HepG2 (cell line): ENCODE data around the gene NAGS. TPM values are rescaled to one million over a fixed set of nuclear protein-coding genes. Genes with fewer than 3 reads are reported as not detected.

ENCODE experiments used
- CBX5 ChIP-seq: sonication (generic); formaldehyde crosslinking; IDR thresholded peaks from 2 replicates; pipeline ENCODE4 v1.4.0; 2020; ENCODE audit warnings: missing genetic modification reagents, borderline replicate concordance
- DPF2 ChIP-seq: sonication (generic); formaldehyde crosslinking; IDR thresholded peaks from 2 replicates; pipeline ENCODE4 v1.4.0; 2020; ENCODE audit warnings: mild to moderate bottlenecking, low read depth, missing genetic modification reagents, borderline replicate concordance
- EED ChIP-seq: sonication (generic); formaldehyde crosslinking; IDR thresholded peaks from 2 replicates; pipeline ENCODE4 v1.5.0; 2020; ENCODE audit warnings: mild to moderate bottlenecking, missing genetic modification reagents
- FOXO1 ChIP-seq: sonication (generic); formaldehyde crosslinking; IDR thresholded peaks from 2 replicates; pipeline ENCODE4 v1.4.0; 2020; ENCODE audit warnings: missing genetic modification reagents
- IRF2 ChIP-seq: IDR thresholded peaks from 2 replicates; pipeline ENCODE4 v1.6.1; 2018; ENCODE audit warnings: missing genetic modification reagents, missing compliant biosample characterization
- MNT ChIP-seq: fragments of 450-650 bp; IDR thresholded peaks from 2 replicates; pipeline ENCODE4 v1.6.1; 2016
- MYPOP ChIP-seq: sonication (generic); formaldehyde crosslinking; IDR thresholded peaks from 2 replicates; pipeline ENCODE4 v1.8.1; 2023; ENCODE audit warnings: mild to moderate bottlenecking, moderate library complexity, missing genetic modification reagents
- SMC3 ChIP-seq: IDR thresholded peaks from 2 replicates; pipeline ENCODE4 v1.6.1; 2011; ENCODE audit warnings: low read length, improper control_type of control experiment
- SNAPC2 ChIP-seq: sonication (generic); formaldehyde crosslinking; IDR thresholded peaks from 2 replicates; pipeline ENCODE4 v1.8.1; 2022; ENCODE audit warnings: mild to moderate bottlenecking, missing genetic modification reagents
- SP5 ChIP-seq: IDR thresholded peaks from 2 replicates; pipeline ENCODE4 v1.6.1; 2016; ENCODE audit warnings: low read depth, borderline replicate concordance
- TCF12 ChIP-seq, 2 experiments: fragments of 450-650 bp in 1 of 2; sonication (generic) in 1 of 2; formaldehyde crosslinking in 1 of 2; IDR thresholded peaks; 2 replicates each; pipeline versions ENCODE4 v1.6.1 to v1.8.0; 2017 to 2022; ENCODE audit warnings: antibody characterized with exemption in 1 of 2, mild to moderate bottlenecking in 1 of 2, missing genetic modification reagents in 1 of 2, moderate library complexity in 1 of 2
- TOPORS ChIP-seq: sonication (generic); formaldehyde crosslinking; IDR thresholded peaks from 2 replicates; pipeline ENCODE4 v1.8.0; 2023; ENCODE audit warnings: mild to moderate bottlenecking, missing genetic modification reagents
- YEATS4 ChIP-seq: sonication (generic); formaldehyde crosslinking; IDR thresholded peaks from 2 replicates; pipeline ENCODE4 v1.4.0; 2020; ENCODE audit warnings: missing genetic modification reagents, borderline replicate concordance
- ZBED4 ChIP-seq: sonication (generic); formaldehyde crosslinking; IDR thresholded peaks from 2 replicates; pipeline ENCODE4 v1.4.0; 2020; ENCODE audit warnings: missing genetic modification reagents, borderline replicate concordance
- ZBTB7B ChIP-seq: sonication (generic); formaldehyde crosslinking; IDR thresholded peaks from 2 replicates; pipeline ENCODE4 v1.4.0; 2020; ENCODE audit warnings: missing genetic modification reagents
- ZC3H4 ChIP-seq: sonication (generic); formaldehyde crosslinking; IDR thresholded peaks from 2 replicates; pipeline ENCODE4 v1.4.0; 2020; ENCODE audit warnings: missing genetic modification reagents, borderline replicate concordance
- ZGPAT ChIP-seq: IDR thresholded peaks from 2 replicates; pipeline ENCODE4 v1.6.1; 2016; ENCODE audit warnings: mild to moderate bottlenecking
- ZNF513 ChIP-seq: sonication (generic); formaldehyde crosslinking; conservative IDR thresholded peaks from 2 replicates; pipeline ENCODE4 v1.5.0; 2020; ENCODE audit warnings: missing genetic modification reagents
- ZNF792 ChIP-seq: IDR thresholded peaks from 2 replicates; pipeline ENCODE4 v1.6.1; 2016
- ZNF839 ChIP-seq: sonication (generic); formaldehyde crosslinking; IDR thresholded peaks from 2 replicates; pipeline ENCODE4 v1.4.0; 2020; ENCODE audit warnings: missing genetic modification reagents, mild to moderate bottlenecking, borderline replicate concordance
- polyA plus RNA-seq, 8 experiments: library from polyadenylated mRNA; depleted of rRNA in 3 of 8; stranded (reverse) in 7 of 8; unstranded in 1 of 8; fragments of >200 nt; fragmentation: Illumina TruSeq in 4 of 8; extraction: Trizol in 4 of 8; gene quantifications; 2 replicates each; pipeline versions ENCODE4 v1.2.1 to v1.2.3, GENCODE V29; 2011 to 2016; ENCODE audit warnings: low read depth in 4 of 8, missing spikeins in 1 of 8, mixed read lengths in 1 of 8; ENCODE audit not compliant: insufficient read depth in 1 of 8
- total RNA-seq, 5 experiments: library from RNA; depleted of rRNA; stranded (reverse); fragments of >200 nt; fragmentation: Illumina TruSeq; extraction: Trizol; gene quantifications; 2 replicates each; pipeline ENCODE4 v1.2.3, GENCODE V29; 2016; ENCODE audit warnings: low read depth in 1 of 5

The NAGS gene
- total and polyA plus RNA-seq, 2 of the 13 experiments (the other 11 are each of a cell fraction or from before 2014, with no cell fraction given), result 4.3 to 5.1 TPM

GRCh38 chr17:44002141-44002848 lies 2.1 kb upstream of the NAGS start (continued):
- peak; percentile 31; the same call in 1 of the 2 replicates for TF ChIP-seq SP5 (CRISPR knock-in tag)
- TF ChIP-seq TOPORS (CRISPR knock-in tag), result no peak
- peak; percentile 16; the same call in 1 of the 2 replicates for TF ChIP-seq ZBED4 (CRISPR knock-in tag)
- peak; percentile 77; the same call in 1 of the 2 replicates for TF ChIP-seq IRF2 (CRISPR knock-in tag)
- 0 out of 2 replicates have a peak, but pooled peaks have one; percentile 32 for TF ChIP-seq YEATS4 (CRISPR knock-in tag)
- TF ChIP-seq SMC3, result peak; percentile 20; the same call in 1 of the 2 replicates
- peak; percentile 90 for TF ChIP-seq ZBTB7B (CRISPR knock-in tag)
- peak; percentile 93; the same call in 1 of the 2 replicates for TF ChIP-seq ZNF792 (CRISPR knock-in tag)
- TF ChIP-seq SNAPC2 (CRISPR knock-in tag), result 0 out of 2 replicates have a peak, but pooled peaks have one; percentile 43
- peak; percentile 95; the same call in 1 of the 2 replicates for TF ChIP-seq ZC3H4 (CRISPR knock-in tag)
- peak; percentile 21; the same call in 1 of the 2 replicates for TF ChIP-seq DPF2 (CRISPR knock-in tag)
- peak; percentile 75 for TF ChIP-seq CBX5 (CRISPR knock-in tag)
- TF ChIP-seq ZNF839 (CRISPR knock-in tag), result no peak
- peak; percentile 70; the same call in 1 of the 2 replicates for TF ChIP-seq MYPOP (CRISPR knock-in tag)
- no peak for TF ChIP-seq TCF12 (IDR thresholded peaks at IDR 0.05)
- no peak for TF ChIP-seq TCF12 (CRISPR knock-in tag; IDR thresholded peaks at IDR 0.05)
- TF ChIP-seq MNT, result peak; percentile 82
- peak; percentile 34; the same call in 1 of the 2 replicates for TF ChIP-seq EED (CRISPR knock-in tag)
- TF ChIP-seq FOXO1, result peak; percentile 85
- TF ChIP-seq ZNF513, result no peak
- TF ChIP-seq ZGPAT (CRISPR knock-in tag), result peak; percentile 67
